MCF 10A (cell line): ENCODE results near the gene EPB41L1. TPM values are rescaled to one million over a fixed set of nuclear protein-coding genes. Genes with fewer than 3 reads are reported as not detected.

Experiments
- BruUV-seq: library from RNA; stranded (reverse); fragments of 400-500 nt; replicated peaks from 2 replicates; lab custom pipeline; 2021; lab: Mats Ljungman, UMichigan
- CTCF ChIA-PET: fragments of 300-600 bp; sonication (Branson Sonifier 250); formaldehyde crosslinking; extraction: SDS; loops from one replicate; lab custom pipeline; 2021; ENCODE audit warnings: antibody characterized with exemption, inconsistent platforms; lab: Yijun Ruan, JAX
- POLR2A ChIA-PET: fragments of 300-600, 350-650 bp; sonication (Branson Sonifier 250); formaldehyde crosslinking; extraction: SDS; loops from one replicate; lab custom pipeline; 2020; ENCODE audit warnings: antibody characterized with exemption, inconsistent platforms; lab: Yijun Ruan, JAX
- DNase-seq: peaks from one replicate; pipeline ENCODE4 v3.0.0-alpha.2; 2018; ENCODE audit not compliant: unreplicated experiment
- H3K27ac Mint-ChIP-seq: one replicate; pipeline ENCODE4 v1.8.0; 2022; ENCODE audit warnings: mild to moderate bottlenecking, low read depth, mixed read lengths; ENCODE audit not compliant: unreplicated experiment
- H3K27me3 Mint-ChIP-seq: one replicate; pipeline ENCODE4 v1.8.0; 2022; ENCODE audit warnings: mixed read lengths; ENCODE audit not compliant: insufficient read depth, unreplicated experiment
- H3K36me3 Mint-ChIP-seq: one replicate; pipeline ENCODE4 v1.8.0; 2022; ENCODE audit warnings: mild to moderate bottlenecking, moderate library complexity, mixed read lengths; ENCODE audit not compliant: insufficient read depth, unreplicated experiment
- H3K4me1 Mint-ChIP-seq: one replicate; pipeline ENCODE4 v1.8.0; 2022; ENCODE audit warnings: mixed read lengths; ENCODE audit not compliant: insufficient read depth, unreplicated experiment
- H3K4me3 Mint-ChIP-seq: one replicate; pipeline ENCODE4 v1.8.0; 2022; ENCODE audit warnings: mild to moderate bottlenecking, moderate library complexity, mixed read lengths; ENCODE audit not compliant: unreplicated experiment
- H3K9me3 Mint-ChIP-seq: one replicate; pipeline ENCODE4 v1.8.0; 2022; ENCODE audit warnings: mixed read lengths; ENCODE audit not compliant: unreplicated experiment
- CTCF ChIP-seq: fragments of 200-600 bp; IDR thresholded peaks from one replicate; pipeline ENCODE4 v1.8.0; 2022; ENCODE audit warnings: antibody characterized with exemption, mild to moderate bottlenecking; ENCODE audit not compliant: unreplicated experiment
- intact Hi-C: fragments of 100-400 bp; cut with micrococcal nuclease; formaldehyde crosslinking; loops from 2 replicates; pipeline ENCODE4 v1.14.1; 2022
- total RNA-seq: library from RNA; stranded (reverse); gene quantifications from 2 replicates; pipeline ENCODE4 v1.2.3, GENCODE V29; 2022

The EPB41L1 gene
- total RNA-seq, 1 experiment from 2014 or later, result 10.1 TPM

- Mint-ChIP-seq H3K36me3 (peaks cover 23% of the 10 kb centered on the region), H3K4me1 (no peaks in the 10 kb centered on the region), H3K27me3 (no peaks in the 10 kb centered on the region), H3K4me3 (no peak overlapping the region), H3K27ac (no peak overlapping the region), H3K9me3 (no peaks in the 10 kb centered on the region)
- no peak for TF ChIP-seq CTCF
- DNase-seq, result no peak
- ChIA-PET CTCF (interaction anchor here (0.5 to 1.6 kb wide), 4 partner anchors 8 to 1574 kb away, joined by 3 to 4 read pairs (median 3); no protein-coding TSS in a partner anchor), POLR2A (interaction anchor here (1.0 kb wide), 1 partner anchor 22 kb away, joined by 3 read pairs; no protein-coding TSS in a partner anchor)
- intact Hi-C loops, result no loop called here
- BruUV-seq, result no TSS peak
Measured at GRCh38 chr20:36259177-36260061, 104.9 kb downstream of the EPB41L1 start.

DNA sequence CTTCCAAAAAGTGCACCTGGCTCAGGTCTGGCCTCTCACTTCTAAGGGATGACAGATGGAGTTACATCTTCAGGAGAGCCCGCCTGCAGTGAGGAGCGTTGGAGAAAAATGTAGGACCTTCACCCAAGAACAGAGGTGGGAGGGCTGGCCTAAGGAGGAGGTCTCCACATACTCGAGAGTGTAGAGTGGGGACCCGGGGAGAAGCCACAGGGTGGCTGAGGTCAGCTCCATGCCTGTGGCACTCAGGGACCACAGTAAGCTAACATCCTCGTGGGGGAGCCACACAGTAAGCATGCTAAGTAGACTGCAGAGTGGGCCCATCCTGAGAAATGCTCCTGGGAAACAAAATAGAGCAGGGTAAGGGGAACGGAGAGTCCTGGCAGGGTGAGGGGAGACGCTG is 105.8 kb downstream of the EPB41L1 start:
- CTCF ChIA-PET, result interaction anchor here (0.5 to 1.0 kb wide), 2 partner anchors 9 to 14 kb away, joined by 3 read pairs; no protein-coding TSS in a partner anchor
- no TSS peak for BruUV-seq
- no peaks in the 10 kb centered on the region for H3K27me3 Mint-ChIP-seq
- H3K27ac Mint-ChIP-seq, result no peak overlapping the region
- no peak for TF ChIP-seq CTCF
- POLR2A ChIA-PET, result no interaction called here
- no peaks in the 10 kb centered on the region for H3K9me3 Mint-ChIP-seq
- no peaks in the 10 kb centered on the region for H3K4me1 Mint-ChIP-seq
- peaks cover 18% of the 10 kb centered on the region for H3K36me3 Mint-ChIP-seq
- intact Hi-C loops, result no loop called here
- DNase-seq, result no peak
- no peak overlapping the region for H3K4me3 Mint-ChIP-seq

DNA sequence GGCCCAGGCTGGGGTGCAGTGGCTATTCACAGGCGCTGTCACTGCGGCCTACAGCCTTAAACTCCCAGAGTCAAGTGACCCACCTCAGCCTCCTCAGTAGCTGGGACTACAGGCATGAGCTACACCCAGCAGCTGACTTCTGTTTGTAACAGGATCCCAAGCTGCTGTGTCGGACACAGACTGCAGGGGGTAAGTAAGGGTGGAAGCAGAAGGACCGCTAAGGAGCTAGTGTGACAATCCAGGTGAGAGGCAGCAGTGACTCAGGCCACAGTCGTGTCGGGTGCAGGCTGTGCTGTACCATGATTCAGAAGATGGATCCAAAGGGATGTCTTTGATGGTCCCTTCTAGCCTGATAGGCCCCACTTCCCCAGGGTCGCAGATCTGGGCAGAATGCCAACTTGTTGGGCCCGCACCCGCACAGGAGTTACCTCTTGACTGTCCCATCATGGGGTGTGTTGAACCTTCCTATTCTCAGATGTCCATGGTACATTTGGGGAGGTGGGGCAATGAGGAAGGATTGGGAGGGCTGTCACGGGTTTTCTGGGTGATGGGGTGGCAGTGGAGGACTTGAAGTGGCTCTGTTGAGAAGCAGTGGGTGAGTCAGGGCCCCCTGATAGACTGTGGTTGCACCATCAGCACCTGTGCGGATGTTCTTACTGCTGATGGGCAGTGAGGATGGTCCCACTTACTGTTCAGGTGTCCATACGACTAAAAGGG is 107.0 kb downstream of the EPB41L1 start:
- no TSS peak for BruUV-seq
- CTCF ChIA-PET, result interaction anchor here (0.7 kb wide), 2 partner anchors 26 to 29 kb away, joined by 3 to 4 read pairs; no protein-coding TSS in a partner anchor
- no peak for DNase-seq
- Mint-ChIP-seq H3K36me3 (peaks cover 12% of the 10 kb centered on the region), H3K9me3 (no peaks in the 10 kb centered on the region), H3K27me3 (no peaks in the 10 kb centered on the region), H3K4me3 (no peak overlapping the region), H3K27ac (no peak overlapping the region), H3K4me1 (no peaks in the 10 kb centered on the region)
- intact Hi-C loops, result no loop called here
- TF ChIP-seq CTCF, result no peak
- POLR2A ChIA-PET, result no interaction called here

DNA sequence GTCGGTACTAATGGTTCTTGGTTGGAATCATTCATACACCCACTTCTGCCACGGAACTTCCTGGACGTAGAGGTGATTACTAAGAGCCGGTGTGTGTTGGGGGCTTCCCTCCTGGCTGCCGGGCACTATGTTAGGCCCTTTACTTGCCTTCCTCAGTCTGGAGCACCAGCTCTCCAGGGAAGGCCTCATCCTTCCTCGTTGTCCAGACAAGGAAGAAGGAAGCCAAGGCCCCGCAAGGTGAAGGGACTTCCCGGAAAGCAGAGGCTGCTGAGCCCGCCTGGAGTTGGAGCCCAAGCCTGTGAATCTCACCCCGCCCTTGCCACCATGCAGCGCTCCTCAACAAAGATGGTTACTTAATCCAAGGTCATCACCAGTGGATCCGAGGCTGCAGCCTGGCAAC is 107.9 kb downstream of the EPB41L1 start:
- Mint-ChIP-seq H3K27ac (no peak overlapping the region), H3K36me3 (peaks cover 4% of the 10 kb centered on the region), H3K9me3 (no peaks in the 10 kb centered on the region), H3K4me1 (no peaks in the 10 kb centered on the region), H3K27me3 (no peaks in the 10 kb centered on the region), H3K4me3 (no peak overlapping the region)
- ChIA-PET CTCF (no interaction called here), POLR2A (no interaction called here)
- TF ChIP-seq CTCF, result no peak
- no peak for DNase-seq
- intact Hi-C loops, result no loop called here
- no TSS peak for BruUV-seq
